Left renal cortex interstitium (tissue), 4 donors: ENCODE measurements around the gene KCNH4. TPM values are rescaled to one million over a fixed set of nuclear protein-coding genes. Genes with fewer than 3 reads are reported as not detected.
"Not testable (repeated sequence)": the region's sequence is repeated elsewhere in the genome, so short reads cannot be mapped to it uniquely, and the experiment has no call there.

Experiments
- DNase-seq, 4 donors: peaks; one replicate each; pipeline ENCODE4 v3.0.0-alpha.2; 2013; ENCODE audit warnings: low read depth in 4 of 4, low spot score in 2 of 4, missing footprints in 1 of 4
- polyA plus RNA-seq, 4 donors: library from polyadenylated mRNA; unstranded; fragments of 120-200 nt; gene quantifications; one replicate each; pipeline ENCODE4 v1.2.1, GENCODE V29; 2013; ENCODE audit not compliant: insufficient read length in 4 of 4

KCNH4 gene
- polyA plus RNA-seq: under 1 TPM; 0.03 to 0.09 (median 0.06) TPM

GRCh38 chr17:42180922-42181850, at the start of gene KCNH4:
TSS of gene KCNH4 (minus strand) at chr17:42181142. CDS start at chr17:42180945, 197 bp downstream.
- no peak for DNase-seq

GRCh38 chr17:42230225-42230624, 49.3 kb upstream of the KCNH4 start:
- no peak for DNase-seq

GRCh38 chr17:42227849-42228700, 47.1 kb upstream of the KCNH4 start:
- DNase-seq: no peak

- DNase-seq: no peak
These were observed 44.7 kb upstream of the KCNH4 start for GRCh38 chr17:42225646-42226045.

- no peak for DNase-seq
These were observed 43.7 kb upstream of the KCNH4 start for GRCh38 chr17:42224651-42225050.

GRCh38 chr17:42221886-42222745, 41.2 kb upstream of the KCNH4 start:
- DNase-seq: no peak

- not testable (repeated sequence) for DNase-seq
These were observed 38.3 kb upstream of the KCNH4 start for GRCh38 chr17:42219280-42219679.

GRCh38 chr17:42214156-42214555, 33.2 kb upstream of the KCNH4 start:
- no peak for DNase-seq

- no peak for DNase-seq
These were observed 31.4 kb upstream of the KCNH4 start for GRCh38 chr17:42212382-42212781.

GRCh38 chr17:42211921-42212341, 31.0 kb upstream of the KCNH4 start:
- DNase-seq: not testable (repeated sequence)

- DNase-seq: no peak
These were observed 29.1 kb upstream of the KCNH4 start for GRCh38 chr17:42210046-42210445.

- not testable (repeated sequence) for DNase-seq
These were observed 25.2 kb upstream of the KCNH4 start for GRCh38 chr17:42206153-42206612.

- DNase-seq: no peak
These were observed 22.4 kb upstream of the KCNH4 start for GRCh38 chr17:42203354-42203753.

GRCh38 chr17:42202696-42203095, 21.8 kb upstream of the KCNH4 start:
- DNase-seq: no peak

GRCh38 chr17:42202159-42202558, 21.2 kb upstream of the KCNH4 start:
- no peak for DNase-seq

- no peak for DNase-seq
These were observed 20.5 kb upstream of the KCNH4 start for GRCh38 chr17:42201458-42201772.

- no peak for DNase-seq
These were observed 19.9 kb upstream of the KCNH4 start for GRCh38 chr17:42200706-42201457.

- DNase-seq: no peak
These were observed 18.6 kb upstream of the KCNH4 start for GRCh38 chr17:42199416-42200011.

- no peak for DNase-seq
These were observed 18.0 kb upstream of the KCNH4 start for GRCh38 chr17:42198897-42199296.
